NT2/D1 (cell line): ENCODE results near the gene PDE7B.

ENCODE experiments used
- SUZ12 ChIP-seq: IDR thresholded peaks from 2 replicates; pipeline ENCODE4 v1.6.1; 2011; ENCODE audit not compliant: insufficient read length, insufficient read depth; ENCODE audit errors: extremely low read depth
- YY1 ChIP-seq: IDR thresholded peaks from 2 replicates; pipeline ENCODE4 v1.6.1; 2011; ENCODE audit not compliant: insufficient read length, insufficient read depth
- ZNF274 ChIP-seq: IDR thresholded peaks from 2 replicates; pipeline ENCODE4 v1.6.1; 2011; ENCODE audit warnings: mild to moderate bottlenecking, low read depth, low read length

DNA sequence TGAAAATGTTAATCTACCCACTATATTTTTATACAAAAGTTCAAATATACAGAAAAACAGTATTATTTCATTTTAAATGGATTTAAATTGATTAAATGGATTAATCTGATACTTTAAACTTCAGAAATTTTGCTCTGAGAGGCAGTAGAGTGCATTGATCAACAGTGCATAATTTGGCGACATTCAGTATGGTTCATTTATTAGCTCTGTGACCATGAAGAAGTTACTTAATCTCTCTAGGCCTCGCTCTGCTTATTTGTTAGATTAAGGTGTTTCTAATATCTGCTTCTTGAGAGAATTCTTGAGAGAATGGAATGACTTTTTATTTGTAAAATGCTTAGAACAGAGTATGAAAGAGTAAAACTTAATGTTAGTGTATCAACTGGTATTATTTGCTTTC, 8.9 kb downstream of the PDE7B start:
- TF ChIP-seq ZNF274 (no peak), SUZ12 (no peak), YY1 (no peak)
